HG03064 (cell line): Measurements from ENCODE around the gene CRLF1.

Source experiments
- ATAC-seq: cut with Tn5 transposase; IDR thresholded peaks from one replicate; pipeline ENCODE4 v1.9.1; 2021; ENCODE audit warnings: low read depth; ENCODE audit not compliant: unreplicated experiment

Gene CRLF1

DNA sequence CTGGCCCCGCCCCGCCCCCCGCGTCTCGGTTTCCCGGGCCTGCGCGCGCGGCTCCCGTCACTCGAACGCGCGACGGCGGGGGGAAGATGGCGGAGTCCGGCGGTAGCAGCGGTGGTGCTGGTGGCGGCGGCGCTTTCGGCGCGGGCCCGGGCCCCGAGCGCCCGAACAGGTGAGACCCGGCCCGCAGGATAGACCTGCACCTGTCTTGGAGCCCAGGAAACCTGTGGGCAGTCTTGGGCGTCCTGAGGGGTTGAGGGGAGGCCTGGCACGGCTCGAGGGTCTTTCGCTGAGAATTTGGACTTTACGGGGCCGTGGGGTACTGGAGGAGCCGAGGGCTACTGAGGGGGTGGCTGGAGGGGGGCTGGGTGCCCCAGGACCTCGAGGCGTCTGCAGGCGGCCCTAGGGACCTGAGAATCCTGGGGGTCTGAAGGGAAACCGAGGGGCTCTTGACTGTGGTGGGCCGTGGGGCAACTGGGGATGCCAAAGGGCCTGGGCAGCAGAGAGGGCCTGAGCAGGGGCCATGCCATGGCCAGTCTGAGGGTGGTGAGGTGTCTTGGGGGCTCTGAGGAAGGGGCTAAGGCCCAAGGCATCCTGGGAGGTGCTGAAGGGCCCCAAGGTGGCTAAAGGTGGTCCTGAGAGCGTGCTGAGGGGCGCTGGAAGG lies 30.5 kb upstream of the CRLF1 start, which contains the start of gene KLHL26:
Gene KLHL26 (plus strand): TSS at position 60 of the 661 bp plus-strand sequence. CDS start 27 bp downstream, at position 87.
- ATAC-seq = no peak

DNA sequence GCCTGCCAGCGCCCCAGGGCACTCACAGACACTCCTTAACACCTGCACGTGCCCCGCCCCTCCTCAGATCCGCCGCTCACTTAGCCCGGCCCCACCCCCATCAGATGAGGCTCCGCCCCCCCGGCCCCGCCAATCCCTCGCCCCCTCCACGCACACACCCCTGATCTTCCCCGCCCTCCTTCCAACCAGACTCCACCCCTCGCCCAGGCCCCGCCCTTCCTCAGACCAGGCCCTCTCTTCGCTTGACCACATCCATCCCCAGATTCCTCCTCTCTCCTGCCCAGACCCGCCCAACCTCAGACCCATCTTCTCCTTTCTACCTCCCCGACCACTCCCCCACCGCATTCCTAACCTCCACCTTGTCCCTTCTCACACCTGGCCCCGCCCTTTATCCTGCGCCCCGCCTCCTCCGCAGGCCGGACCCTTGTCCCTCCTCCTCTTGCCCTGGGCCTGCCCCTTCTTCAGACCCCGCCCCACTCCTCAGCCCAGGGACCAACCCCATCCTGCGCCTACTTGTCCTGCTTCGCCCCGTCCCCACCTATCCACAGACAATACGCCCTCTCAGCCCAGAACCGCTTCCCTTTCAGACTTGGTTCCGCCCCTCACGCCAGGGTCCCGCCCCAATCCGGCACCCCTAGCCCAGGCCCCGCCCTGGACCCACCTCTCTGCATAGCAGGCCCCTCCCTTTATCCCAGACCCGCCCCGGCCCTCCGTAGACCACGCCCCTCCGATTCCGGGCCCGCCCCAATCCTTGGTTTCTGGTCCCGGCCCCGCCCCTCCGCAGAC lies 29.8 kb upstream of the CRLF1 start:
- ATAC-seq = peak; percentile 82

DNA sequence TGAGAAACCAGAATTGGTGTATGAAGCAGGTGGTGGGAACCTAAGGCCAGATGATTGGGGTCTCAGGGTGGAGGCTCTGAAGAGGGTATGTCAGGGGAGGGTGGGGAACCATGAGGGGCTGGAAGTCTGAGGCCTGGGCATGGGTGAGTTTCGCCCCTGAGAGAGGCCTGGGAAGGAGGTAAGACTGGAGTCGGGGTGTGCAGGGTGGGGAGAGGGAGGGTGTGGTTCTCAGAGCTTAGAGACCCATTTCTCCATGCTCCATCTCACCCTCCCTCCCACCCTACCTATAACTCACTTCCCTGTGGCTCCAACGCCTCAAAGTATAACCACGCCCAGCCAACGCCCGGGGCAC lies 29.2 kb upstream of the CRLF1 start:
- no peak for ATAC-seq

DNA sequence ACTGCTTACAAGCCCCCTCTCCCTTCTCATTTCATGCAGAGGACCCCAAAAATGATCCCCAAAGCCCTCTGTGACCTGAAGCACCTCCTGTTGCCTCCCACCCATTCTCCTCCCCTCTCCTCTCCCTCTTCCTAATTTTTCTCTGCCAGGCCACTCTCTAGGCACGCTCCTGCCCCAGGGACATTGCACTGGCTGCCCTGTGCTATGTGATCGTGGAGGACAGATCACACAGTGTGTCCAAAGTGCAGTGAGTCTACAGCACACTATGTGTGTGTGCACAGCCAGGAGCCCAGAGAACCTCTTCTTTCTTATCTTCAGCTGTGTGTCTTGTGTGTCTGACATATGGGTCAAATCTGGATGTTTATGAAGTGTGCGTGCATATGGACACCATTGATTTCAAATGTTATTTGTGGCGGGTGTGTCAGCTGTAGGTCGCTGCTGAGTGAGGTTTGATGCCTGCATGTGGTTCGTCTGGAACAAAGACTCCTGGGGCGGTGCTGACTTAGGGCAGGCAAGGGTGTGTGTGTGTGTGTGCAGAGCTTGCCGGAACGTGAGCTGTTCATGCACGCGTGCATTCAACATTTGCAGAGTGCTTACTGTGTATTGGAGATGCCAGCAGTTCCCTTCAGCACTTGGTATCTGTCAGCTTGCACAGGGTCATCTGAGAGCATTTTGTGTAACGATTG lies 28.2 kb upstream of the CRLF1 start:
- ATAC-seq = no peak

DNA sequence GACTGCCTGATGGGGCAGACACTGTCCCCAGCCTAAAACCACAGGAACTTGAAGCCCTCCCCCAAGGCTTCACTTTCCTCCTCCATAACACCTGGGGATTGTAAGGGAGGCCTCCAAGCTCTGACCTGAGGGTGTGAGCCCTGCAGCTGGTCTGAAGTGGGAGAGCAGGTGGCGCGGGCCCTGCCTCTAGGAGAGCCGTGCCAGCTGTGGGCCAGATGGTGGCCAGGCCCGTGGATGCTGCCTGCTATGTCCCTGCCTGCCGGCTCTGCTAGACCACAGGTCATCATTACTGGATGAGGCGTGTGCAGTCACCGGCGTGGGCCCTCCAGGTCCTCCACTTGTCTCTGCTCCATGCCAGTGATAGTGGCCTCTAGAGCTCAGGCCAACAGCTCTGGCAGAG lies 26.7 kb upstream of the CRLF1 start:
- no peak for ATAC-seq

DNA sequence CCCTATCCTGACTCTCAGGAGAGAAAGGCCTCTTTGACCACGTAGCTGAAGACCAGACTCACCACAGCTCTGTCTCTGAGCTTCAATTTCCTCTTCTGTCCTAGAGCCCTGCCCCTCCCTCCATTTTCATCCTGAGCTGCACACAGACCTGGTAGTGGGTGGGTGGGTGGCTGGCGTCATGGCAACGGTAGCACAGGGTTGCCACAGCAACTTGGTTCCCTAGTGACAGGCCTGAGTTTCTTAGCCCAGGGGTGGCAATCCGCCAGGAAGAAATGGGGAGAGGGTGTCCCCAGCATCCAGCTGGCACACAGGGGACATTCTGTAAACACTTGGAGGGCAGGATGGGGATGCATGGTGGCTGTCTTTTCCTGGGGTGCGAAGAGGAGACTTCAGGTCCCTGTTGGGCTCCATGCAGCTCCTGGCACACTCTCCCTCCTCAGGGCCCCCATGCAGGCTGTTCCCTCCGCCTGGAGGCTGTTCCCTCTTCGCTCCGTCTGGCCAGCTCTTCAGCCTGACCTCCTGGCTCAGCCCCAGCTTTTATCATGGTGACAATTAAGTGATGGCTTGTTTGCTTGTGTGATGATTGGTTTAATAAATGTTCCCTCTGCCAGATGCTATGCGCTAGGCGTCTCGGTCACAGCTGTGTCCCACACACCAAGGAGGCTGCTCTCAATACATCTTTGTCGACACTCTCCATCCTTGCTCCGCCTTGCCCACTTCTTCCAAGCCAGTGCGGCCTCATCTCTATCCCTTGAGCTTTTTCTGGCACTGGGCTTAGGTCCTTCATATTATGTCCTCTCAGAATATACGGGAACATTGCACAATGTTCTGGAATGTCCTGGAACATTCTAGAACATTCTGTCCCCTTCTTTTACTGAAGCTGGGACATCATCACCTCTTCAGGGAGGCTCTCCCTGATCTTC lies 22.8 kb upstream of the CRLF1 start:
- ATAC-seq = no peak

DNA sequence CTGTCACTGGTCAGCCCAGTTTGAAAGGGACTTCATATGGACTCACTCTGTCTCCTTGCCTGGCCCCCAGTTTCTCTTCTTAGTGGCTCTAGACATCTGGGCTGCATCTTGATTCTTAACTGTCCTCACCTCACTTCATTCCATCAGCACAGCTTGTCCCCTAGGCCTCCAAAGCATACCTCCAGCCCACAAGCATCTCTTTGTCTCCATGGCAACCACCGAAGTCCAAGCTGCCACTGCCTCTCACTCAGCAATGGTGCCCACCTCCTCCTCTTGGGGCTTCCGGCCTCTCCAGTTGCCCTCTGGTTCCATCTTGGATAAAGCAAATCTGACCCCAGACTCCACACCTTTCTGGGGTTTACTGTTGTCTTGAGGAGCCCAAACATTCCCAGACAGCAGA lies 20.3 kb upstream of the CRLF1 start:
- ATAC-seq = no peak

DNA sequence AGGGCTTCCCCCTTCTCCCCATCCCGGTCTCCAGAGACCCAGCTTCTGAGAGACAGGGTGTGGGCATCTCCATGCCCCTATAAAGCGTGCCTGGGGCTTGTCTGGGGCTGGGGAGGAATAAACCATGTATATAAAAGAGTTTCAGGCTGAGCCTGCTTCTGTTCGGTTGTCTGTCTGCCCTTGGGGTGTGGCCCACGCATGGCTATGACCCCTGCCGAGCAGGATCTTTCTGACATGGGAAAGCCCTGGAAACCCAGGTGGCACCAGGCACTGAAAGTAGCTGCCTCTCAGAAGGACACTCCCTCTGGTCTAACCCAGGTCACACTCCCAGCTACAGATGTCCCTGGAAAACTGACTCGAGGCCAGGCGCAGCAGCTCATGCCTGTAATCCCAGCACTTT lies 14.3 kb upstream of the CRLF1 start:
- no peak for ATAC-seq

DNA sequence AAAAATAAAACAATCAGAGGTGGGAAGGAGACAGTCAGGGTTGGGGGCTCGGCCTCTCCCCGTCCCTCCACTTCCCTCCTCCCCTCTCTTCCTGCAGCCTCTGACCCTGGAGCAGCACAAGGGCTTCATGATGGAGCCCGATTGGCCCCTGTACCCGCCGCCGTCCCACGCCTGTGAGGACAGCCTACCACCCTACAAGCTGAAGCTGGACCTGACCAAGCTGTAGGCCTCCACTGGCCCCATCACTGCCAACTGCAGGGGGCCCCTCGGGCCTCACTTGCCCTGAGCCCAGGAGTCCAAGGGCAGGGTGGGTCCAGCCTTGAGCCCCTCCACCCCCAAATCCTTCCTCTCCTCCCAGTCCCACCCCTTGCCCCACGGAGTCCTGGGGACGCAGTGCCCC lies 13.7 kb upstream of the CRLF1 start:
- ATAC-seq = no peak

DNA sequence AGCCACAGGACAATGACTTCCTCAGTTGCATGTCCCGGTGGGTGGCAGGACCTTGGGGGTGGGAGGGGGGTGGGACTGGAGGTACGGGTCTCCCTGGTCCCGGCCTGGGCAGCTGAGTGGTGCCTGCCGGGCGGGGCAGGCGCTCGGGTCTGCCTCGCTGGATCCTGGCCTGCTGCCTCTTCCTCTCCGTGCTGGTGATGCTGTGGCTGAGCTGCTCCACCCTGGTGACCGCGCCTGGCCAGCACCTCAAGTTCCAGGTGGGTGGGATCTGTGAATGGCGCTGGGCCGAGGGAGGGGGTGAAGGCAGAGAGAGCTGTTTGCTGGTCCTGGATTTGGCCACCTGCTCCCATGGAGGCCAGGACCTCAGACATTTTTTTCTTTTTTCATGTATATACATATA lies 11.6 kb upstream of the CRLF1 start:
- ATAC-seq = no peak

DNA sequence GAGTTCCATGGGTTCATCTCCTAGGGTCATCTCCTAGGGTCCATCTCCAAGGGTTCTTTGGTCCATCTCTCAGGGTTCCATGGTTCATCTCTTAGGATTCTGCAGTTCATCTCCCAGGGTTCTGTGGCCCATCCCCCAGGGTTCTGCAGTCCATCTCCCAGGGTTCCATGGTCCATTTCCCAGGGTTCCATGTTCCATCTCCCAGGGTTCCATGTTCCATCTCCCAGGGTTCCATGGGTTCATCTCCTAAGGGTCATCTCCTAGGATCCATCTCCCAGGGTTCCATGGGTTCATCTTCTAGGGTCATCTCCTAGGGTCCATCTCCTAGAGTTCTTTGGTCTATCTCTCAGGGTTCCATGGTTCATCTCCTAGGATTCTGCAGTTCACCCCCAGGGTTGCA lies 11.0 kb upstream of the CRLF1 start:
- no peak for ATAC-seq

DNA sequence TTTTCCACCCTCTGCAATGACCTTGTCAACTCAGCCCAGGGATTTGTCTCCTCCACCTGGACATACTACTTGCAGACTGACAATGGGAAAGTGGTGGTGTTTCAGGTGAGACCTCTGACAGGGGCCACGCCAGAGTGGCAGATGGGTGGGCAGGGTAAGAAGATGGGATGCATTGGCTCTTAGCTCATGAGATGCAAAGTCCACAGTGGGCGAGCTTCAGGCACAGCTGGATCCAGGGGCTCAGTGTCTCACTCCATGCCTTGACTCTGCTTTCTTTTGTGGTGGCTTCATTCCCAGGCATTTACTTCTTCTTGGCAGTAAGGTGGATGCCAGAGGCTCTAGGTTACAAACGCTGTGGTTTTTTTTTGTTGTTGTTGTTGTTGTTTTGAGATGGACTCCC lies 9.4 kb upstream of the CRLF1 start:
- ATAC-seq = no peak

DNA sequence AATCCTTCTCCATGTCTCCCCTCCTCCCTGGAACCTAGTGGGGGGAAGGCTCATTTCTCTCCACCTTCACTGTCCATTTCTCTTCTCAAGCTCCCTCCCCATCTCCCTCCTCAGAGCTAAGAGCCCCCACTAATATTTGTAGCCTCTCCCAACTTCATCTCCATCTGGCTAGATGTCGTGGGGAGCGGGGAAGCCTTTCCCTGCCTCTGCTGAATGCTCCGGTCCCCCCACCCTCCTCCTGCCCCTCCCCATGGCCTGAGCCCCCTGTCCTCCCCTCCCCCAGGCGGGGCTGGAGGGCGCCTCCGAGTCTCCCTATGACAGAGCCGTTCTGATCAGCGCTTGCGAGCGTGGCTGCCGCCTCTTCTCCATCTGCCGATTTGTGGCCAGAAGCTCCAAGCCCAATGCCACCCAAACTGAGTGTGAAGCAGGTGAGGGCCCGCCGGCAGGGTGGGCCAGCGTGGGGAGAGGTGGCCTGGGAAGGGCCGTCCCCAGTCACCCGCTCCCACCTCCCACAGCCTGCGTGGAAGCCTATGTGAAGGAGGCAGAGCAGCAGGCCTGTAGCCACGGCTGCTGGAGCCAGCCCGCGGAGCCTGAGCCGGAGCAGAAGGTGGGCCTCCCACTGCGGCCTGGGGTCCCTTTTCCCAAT lies 7.1 kb upstream of the CRLF1 start:
- ATAC-seq = no peak

DNA sequence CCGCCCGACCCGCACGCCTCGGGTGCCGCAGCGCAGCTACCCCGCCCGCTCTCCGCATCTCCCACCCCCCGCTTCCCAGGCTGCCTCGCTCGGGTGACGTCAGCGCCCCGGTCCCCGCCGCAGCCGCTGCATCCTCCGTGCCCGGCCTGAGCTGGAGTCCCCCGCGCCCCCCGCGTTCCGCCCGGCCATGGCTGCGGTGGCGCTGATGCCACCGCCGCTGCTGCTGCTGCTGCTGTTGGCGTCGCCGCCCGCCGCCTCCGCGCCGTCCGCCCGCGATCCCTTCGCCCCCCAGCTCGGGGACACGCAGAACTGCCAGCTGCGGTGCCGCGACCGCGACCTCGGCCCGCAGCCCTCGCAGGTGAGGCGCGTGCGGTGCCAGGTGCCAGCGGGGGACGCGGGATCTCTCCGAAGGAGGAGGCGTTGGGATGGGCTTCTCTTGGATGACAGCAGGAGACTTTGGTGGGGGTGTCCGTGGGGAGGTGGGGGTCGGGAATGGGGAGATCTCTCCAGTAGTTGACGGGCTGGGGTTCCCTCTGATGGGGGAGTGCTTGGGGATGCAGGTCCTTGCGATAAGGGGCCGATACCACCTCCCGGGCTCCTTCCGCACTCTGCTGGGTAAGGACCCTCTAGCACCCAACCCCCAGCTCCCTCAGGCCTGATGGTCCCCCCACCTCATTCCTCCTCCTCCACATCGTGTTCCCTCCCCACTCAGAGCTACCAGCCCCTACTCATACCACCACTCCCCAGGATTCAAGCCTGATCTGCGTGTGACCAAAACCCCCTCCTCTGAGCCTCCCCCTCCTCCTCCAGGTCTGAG lies 6.4 kb upstream of the CRLF1 start, which contains the start of gene TMEM59L:
Gene TMEM59L (plus strand): TSS at position 99 of the 817 bp plus-strand sequence. CDS start 89 bp downstream, at position 188.
- no peak for ATAC-seq

DNA sequence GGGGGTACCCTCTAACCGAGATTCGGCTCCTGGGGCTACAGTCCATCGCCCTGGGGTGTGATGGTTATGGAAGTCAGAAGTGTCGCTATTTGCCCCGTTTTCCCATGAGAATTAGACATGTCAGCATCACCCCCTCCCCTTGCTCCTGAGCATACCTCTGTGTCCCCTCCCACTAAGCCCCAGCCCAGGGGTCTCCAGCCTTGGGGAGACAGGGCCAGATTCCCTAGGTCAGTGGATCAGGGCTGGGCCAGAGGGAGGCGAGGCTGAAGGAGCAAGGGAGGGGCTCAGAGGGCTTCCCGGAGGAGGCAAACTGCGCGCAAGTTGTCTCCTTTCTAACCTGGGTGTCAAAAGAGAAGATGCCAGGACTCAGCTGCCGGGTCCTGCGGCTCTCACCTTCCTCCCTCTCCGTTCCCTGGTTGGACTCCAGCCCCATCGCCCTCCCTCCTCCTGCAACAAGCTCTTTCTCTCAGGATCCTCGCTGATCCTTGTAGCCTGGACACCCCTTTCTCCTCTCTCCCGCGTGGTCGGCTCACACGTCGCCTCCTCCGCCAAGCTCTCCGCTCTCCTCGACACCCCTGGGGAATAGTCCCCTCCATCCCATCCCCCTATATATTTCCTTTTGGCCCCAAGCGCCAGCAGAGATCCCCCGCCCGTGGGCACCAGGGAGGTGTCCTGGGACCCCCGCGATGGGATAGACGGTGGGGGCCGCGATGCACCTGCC lies 5.6 kb upstream of the CRLF1 start:
- ATAC-seq = no peak

DNA sequence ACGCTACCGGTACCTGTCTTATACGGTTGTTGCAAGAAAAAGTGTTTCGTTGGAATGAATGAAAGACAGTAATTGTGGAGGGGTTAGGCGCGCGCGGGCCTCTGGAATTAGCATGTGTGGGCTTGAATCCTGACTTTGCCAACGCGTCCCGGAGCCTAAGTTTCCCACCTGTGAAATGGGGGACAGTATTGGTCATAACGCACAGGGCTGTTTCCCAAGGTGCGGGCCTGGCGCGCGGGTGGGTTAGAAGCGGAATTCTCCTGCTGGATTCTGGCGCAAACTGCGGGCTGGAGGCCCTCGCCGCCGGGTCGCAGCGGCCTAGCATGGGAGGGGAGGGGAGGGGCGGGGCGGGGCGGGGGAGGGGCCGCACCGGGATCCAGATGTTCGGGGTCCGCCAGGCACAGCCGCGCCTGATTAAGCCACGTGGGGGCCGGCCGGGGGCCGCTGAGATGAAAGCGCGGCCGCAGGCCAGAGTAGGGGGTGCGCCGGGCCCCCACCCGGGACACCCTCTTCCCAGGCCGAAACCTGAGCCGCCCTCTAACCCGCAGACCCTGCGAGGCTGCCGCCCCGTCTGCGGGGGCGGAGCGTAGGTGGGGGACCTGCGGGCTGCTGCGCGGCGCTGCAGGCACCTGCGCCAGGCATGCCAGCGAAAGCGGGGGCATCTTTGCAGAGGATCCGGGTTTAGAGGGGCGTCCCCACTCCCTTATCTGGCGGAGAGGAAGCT lies 4.9 kb upstream of the CRLF1 start:
- ATAC-seq = no peak

DNA sequence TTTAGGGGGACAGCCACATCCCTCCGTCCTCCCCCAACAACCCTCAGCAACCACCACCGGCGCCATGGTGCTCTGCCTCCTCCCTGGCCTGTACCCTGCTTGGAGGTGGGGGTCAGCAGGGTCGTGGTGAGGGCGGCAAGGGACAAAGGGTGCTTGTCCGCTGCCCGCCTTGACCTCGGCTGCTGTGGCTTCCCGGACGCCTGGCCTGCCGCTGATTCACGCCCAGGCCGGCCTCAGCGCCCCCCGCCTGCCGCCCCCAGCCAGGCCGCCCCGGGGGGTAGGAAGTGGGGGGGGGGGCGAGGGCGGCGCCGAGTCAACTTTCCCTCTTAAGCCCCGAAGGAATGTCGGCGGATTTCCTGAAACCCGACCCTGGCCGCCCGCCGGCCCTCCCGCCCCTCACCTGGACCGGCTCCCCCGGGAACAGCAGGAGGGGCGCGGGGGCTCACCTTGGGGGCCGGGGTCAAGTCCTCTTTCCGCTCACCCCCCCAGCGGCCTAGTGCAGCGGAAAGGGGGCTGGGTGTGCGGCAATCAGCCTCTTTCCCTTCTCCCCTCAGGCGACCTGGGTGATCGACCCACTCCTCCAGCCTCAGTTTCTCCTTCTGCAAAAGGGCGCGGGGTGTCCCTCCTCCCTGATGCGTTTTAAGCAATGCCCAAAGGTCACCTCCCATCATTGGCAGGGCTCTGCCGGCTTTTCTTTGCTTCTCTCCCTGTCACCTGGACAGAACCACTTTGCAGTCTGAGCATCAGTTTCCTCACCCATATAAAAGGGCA lies 4.1 kb upstream of the CRLF1 start:
- ATAC-seq = no peak
